OCI-LY3 (cell line): Measurements from ENCODE around the gene FLII.

Experiments
- CTCF ChIP-seq: fragments of 200-600, 300-600 bp; sonication (generic); IDR thresholded peaks from 2 replicates; pipeline ENCODE4 v1.5.1; 2014; ENCODE audit warnings: antibody characterized with exemption, low read length, low read depth
- EZH2phosphoT487 ChIP-seq: fragments of 200-600 bp; shearing (Covaris generic); IDR thresholded peaks from 2 replicates; pipeline ENCODE4 v1.6.1; 2018; ENCODE audit warnings: antibody characterized with exemption, mixed run types, low read depth

- TF ChIP-seq CTCF (no peak), EZH2phosphoT487 (no peak)
Measured at GRCh38 chr17:18225642-18226283, 32.8 kb downstream of the FLII start.
